SKM-1 (cell line): ENCODE data around the gene CPVL.
A peak's percentile ranks its signal among the peaks of the same experiment; 100 is the strongest.
"Not testable (repeated sequence)": the region's sequence is repeated elsewhere in the genome, so short reads cannot be mapped to it uniquely, and the experiment has no call there.

Experiments
- DNase-seq: peaks from one replicate; lab custom pipeline; 2025; ENCODE audit not compliant: unreplicated experiment; lab: John Stamatoyannopoulos, UW

The CPVL gene

DNA sequence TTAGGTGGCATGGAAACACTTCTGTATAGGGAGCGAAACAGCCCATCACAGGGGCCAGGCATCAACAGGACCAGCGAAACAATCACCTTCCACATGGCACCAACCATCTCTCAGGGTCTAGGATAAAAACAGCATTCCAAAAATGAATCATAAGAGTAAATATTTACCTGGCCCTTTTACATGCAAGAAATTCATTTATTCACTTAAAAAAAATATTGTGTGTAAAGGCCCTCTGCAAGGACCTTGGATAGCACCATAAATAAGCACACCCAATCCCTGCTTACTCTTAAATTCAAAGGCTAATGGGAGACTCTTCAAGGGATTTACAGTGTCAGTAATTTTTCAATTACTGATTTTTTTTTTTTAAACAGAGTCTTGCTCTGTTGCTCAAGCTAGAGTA, 25.4 kb downstream of the CPVL start:
- DNase-seq: no peak

GRCh38 chr7:29119538-29119937, 26.8 kb downstream of the CPVL start:
- DNase-seq: no peak

GRCh38 chr7:29116361-29117200, 29.8 kb downstream of the CPVL start:
- no peak for DNase-seq

DNA sequence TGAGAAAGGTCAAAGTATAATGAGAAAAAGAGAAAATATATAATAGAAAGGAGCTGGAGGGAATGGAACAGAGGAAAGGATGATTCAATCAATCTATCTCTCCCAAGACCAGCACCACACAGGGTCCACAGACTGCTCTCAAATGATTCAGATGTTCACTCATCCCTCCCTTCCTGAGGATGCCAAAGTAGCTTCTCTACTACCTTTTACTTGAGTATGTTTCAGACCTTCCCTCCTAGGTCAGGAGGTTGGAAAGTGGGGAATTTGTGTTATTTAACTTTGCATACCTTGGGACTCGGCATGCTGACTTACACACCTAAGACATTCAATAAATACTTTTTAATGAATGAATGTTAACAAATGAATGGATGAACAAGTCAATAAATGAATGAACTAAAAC, 30.6 kb downstream of the CPVL start:
- DNase-seq: no peak

GRCh38 chr7:29115130-29115687, 31.1 kb downstream of the CPVL start:
- no peak for DNase-seq

GRCh38 chr7:29114266-29114665, 32.1 kb downstream of the CPVL start:
- not testable (repeated sequence) for DNase-seq

GRCh38 chr7:29113384-29114102, 32.8 kb downstream of the CPVL start:
- peak; percentile 64 for DNase-seq

DNA sequence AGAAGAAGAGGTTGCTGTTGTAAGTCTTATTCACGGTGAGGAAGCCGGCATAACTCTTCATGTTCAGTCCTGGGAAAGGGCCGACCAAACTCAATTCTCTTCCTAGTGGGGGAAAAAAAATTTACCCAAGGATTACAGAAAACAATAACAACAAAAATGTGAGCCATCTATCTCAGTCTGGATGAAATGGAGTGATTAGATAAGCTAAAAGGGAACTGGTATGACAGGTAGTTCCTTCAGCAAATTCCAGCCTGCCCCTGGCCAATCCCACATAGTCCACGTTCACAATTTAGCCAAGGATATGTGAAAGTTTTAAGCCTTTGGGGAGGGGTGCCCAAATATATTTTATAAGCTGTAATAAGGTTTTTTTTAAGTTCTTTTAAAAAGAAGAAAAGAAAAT, 33.6 kb downstream of the CPVL start:
- no peak for DNase-seq

- DNase-seq: peak; percentile 51
Observed at GRCh38 chr7:29109899-29110298, 36.4 kb downstream of the CPVL start.

DNA sequence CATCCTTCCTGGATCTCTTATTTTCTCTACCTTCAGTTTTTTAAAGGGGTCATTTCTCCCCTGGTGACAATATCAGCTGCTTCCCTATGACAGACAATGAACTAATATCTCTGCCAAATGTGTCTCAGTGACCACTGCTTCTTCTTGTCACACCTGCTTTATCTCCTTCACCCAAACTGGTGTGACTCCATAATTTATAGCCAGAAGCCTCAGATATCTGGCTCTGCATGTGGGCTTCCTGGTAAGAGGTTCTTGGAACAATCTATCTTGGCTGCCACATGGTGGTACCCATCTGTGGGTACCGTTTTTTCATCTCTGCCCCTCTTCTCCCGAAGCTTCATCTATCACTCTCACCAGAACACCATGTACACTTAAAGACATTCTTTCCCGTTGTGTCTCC, 37.0 kb downstream of the CPVL start:
- DNase-seq: no peak

GRCh38 chr7:29107056-29107455, 39.3 kb downstream of the CPVL start:
- DNase-seq: no peak

GRCh38 chr7:29106669-29106988, 39.7 kb downstream of the CPVL start:
- no peak for DNase-seq

GRCh38 chr7:29105752-29106668, 40.3 kb downstream of the CPVL start:
- peak; percentile 77 for DNase-seq

GRCh38 chr7:29105191-29105590, 41.1 kb downstream of the CPVL start:
- DNase-seq: no peak

- peak; percentile 43 for DNase-seq
Observed at GRCh38 chr7:29102558-29103151, 43.7 kb downstream of the CPVL start.

GRCh38 chr7:29100924-29101323, 45.4 kb downstream of the CPVL start:
- DNase-seq: no peak

DNA sequence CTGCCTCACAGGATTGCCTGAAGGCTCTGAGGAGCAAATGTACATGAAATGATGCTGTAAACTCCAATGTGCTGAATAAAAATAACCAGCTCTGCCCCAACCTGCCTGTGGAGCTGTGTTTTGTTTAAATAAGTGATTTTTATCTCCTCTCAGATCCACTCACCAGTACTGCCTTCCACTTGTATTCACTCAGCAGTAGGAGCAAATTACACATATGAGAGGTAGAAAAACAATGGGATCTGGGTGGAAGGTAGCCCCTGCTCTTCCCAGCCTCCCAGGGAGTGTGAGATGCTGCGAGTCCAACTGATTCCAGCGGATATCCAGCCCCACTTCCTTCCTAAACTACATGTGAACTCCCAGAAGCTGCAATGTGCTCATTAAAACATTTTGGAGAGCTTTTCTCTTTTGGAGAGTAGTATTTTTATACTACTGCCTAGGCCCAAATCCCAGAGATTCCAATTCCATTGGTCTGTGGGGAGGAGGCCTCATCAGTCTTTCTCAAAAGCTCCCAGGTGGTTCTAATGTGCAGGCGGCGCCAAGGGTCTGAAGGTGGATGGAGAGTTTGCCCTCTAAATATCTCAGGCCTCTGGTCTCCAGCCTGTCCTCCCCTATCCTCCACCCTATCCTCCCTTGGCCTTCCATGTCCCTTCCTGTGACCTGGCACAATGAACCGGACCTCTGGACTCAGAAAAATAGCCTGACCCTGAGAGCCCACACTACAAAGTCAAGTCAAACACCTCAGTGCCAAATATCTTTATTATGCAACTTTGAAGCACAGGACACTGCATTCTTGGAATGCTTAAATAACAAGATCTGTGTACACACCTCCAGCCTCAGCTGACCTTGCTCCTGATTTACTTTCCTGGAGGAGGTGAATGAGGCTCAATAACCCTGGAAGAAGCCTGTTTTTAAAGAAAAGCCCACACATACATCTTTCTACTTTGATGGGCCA, 46.2 kb downstream of the CPVL start:
- DNase-seq: no peak

DNA sequence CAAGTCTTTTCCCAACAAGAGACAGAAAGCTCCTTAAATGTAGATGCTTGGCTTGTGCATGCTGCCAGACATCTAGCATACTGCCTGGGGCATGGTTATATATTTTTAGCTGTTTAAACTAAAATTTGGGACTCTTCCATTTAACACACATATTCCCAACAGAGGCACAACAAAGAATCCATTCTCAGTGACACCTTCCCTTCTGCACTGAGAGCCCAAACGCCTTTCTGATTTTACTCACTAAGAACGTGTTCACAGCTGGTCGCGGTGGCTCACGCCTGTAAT, 49.9 kb downstream of the CPVL start:
- no peak for DNase-seq

- no peak for DNase-seq
Observed at GRCh38 chr7:29095631-29096445, 50.5 kb downstream of the CPVL start.
